Globus pallidus (tissue), 1 donor: Measurements from ENCODE around the gene CAPN5.

Experiments used
- DNase-seq: peaks from one replicate; pipeline ENCODE4 v3.0.0-alpha.2; 2015; ENCODE audit warnings: low spot score

CAPN5 gene

GRCh38 chr11:77100166-77101042 is 33.6 kb downstream of the CAPN5 start:
- DNase-seq, result no peak

- no peak for DNase-seq
Observed at GRCh38 chr11:77101043-77101537, 34.3 kb downstream of the CAPN5 start.

- DNase-seq, result no peak
Observed at GRCh38 chr11:77102246-77103210, 35.8 kb downstream of the CAPN5 start, which contains the start of gene OMP. OMP (plus strand) TSS chr11:77102840; CDS start chr11:77102840, 0 bp downstream.

DNA sequence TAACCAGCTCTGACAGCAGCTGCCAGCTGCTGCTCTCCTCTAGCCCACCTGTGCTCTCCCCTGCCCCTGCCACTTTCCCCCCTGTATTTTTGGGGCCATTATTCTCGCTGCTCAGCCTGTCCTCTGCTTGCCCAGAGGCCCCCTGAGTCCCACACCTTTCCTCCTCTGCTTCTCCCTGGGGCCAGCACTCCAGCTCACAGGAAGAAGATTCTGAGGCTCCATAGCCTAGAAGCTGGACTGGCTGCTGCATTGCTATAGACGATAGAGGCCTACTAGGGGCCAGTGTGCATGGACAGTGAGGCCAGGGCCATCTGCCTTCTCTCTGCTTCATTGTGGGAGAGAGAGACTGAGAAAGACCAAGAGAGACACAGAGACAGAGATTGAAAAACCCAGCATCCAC is 36.5 kb downstream of the CAPN5 start:
- no peak for DNase-seq

DNA sequence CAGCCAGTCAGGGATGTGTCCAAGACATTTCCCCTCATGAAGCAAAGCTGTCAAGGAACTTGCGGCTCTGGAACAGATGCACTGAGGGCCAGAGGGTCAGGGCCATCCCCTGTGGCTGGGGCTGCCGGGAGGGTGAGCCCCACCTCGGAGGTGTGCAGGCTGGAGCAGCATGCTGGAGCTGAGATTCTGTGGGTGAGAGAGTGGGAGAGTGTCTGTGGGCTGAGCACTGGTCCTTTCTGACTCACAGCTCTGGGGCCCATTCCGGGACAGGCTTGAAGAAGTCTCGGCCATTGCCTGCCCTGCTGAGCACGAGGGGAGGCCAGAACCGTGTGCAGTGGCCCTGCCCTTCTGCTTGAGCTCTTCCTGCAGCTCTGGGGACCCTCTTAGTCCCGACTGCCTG is 38.0 kb downstream of the CAPN5 start:
- DNase-seq, result no peak

DNA sequence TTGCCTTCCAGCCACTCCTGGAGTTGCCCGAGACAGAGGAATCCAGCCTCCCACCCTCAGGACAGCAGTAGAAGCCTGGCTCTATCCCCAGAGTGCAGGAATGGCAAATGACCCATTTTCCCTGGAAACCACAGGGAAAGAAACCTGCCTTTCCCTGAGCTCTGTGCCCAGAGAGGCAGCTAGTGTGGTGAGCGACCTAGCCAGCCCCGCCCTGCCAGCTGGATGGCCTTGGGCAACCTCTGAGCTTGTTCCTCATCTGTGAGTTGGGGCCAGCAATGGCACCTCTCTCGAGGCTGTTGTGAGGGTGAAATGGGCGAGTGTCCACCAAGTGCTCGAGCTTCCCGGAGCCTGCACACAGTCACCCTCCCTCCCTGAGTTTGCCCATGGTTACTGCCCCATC is 39.5 kb downstream of the CAPN5 start:
- peak; percentile 63 for DNase-seq

GRCh38 chr11:77106759-77107158 is 40.0 kb downstream of the CAPN5 start:
- DNase-seq, result no peak

GRCh38 chr11:77107950-77108349 is 41.2 kb downstream of the CAPN5 start:
- no peak for DNase-seq

GRCh38 chr11:77108436-77108835 is 41.7 kb downstream of the CAPN5 start:
- DNase-seq, result no peak

- DNase-seq, result no peak
Observed at GRCh38 chr11:77109236-77110019, 42.7 kb downstream of the CAPN5 start.

DNA sequence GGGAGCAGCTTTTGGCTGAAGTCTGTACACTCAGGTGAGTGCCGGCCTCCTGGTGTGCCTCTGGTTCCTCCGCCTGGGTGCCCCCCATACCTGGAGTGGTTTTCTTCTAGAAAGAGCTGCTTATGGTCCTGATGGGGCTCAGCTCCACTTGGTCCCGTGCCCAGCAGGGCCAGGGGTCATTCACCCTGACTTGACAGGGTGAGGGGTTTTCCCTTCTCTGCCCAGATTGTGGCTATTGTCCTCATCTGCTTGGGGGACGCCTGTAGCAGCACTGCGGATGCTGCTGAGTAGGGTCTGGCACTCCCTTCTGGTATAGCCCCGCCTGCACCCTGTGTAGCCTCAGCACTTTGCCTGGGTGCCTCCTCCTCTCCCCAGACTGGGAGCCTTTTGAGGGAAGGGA is 44.1 kb downstream of the CAPN5 start:
- DNase-seq, result no peak

- no peak for DNase-seq
Observed at GRCh38 chr11:77111277-77111676, 44.5 kb downstream of the CAPN5 start.

DNA sequence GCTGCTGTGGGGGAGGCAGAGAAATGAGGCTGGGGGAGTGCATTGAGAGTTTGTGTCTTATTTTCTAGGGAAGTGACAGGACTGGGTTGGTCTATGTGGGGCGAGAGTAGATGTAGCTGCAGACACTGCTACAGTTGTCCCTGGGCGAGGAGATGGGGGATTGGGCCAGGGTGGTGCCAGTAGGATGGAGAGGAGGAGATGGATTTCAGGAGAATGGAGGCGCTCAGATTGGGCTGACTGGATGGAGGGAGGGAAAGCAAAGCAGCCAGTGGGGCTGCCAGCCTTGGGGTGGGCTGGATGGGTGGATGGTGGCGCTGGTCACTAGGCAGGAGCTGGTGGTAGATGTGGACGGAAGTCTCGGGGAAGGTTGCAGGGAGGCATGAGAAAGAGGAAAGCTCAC is 45.2 kb downstream of the CAPN5 start:
- no peak for DNase-seq

GRCh38 chr11:77112641-77113381 is 46.0 kb downstream of the CAPN5 start:
- no peak for DNase-seq

GRCh38 chr11:77113382-77114088 is 46.8 kb downstream of the CAPN5 start:
- DNase-seq, result no peak

- DNase-seq, result no peak
Observed at GRCh38 chr11:77114089-77114463, 47.3 kb downstream of the CAPN5 start.

GRCh38 chr11:77115181-77115611 is 48.4 kb downstream of the CAPN5 start:
- no peak for DNase-seq

GRCh38 chr11:77115956-77116355 is 49.2 kb downstream of the CAPN5 start:
- DNase-seq, result no peak

GRCh38 chr11:77117492-77117891 is 50.7 kb downstream of the CAPN5 start:
- no peak for DNase-seq

- no peak for DNase-seq
Observed at GRCh38 chr11:77118086-77118485, 51.3 kb downstream of the CAPN5 start.
